SH-SY5Y (cell line): ENCODE results near the gene DNAJC21.

ENCODE experiments used
- GATA2 ChIP-seq: IDR thresholded peaks from 2 replicates; pipeline ENCODE4 v1.6.1; 2011; ENCODE audit warnings: mild to moderate bottlenecking, low read depth, low read length
- GATA3 ChIP-seq: IDR thresholded peaks from 2 replicates; pipeline ENCODE4 v1.6.1; 2011; ENCODE audit warnings: low read depth, mild to moderate bottlenecking, low read length, moderate library complexity

DNA sequence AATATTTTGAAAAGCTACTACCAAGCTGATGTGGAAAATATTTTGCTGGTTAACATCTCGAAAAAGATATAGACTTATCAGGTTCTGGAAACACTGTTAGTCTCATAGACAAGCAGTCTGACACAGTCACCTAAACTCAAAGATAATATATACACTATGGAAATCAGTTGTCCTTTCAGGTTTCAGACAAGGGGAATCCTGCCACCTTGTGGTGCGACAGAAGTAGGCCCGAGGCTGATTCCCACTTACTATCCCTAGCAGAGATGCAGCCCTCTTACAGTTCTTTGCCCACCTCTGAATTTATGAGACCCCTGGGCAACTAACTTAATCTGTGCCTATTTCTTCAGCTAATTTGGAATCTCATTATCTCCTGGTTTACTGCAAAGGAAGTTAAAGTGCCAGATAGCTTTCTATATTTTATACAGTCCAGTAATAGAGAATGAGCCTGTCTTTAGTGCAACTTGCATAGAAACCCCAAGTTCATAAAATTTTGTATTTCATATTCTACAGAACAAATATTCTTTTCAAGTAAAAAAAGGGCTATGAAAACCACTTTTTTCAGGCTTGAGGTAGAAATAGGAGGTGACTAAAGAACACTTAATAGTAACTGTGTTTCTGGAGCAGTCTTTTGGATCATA, 31.0 kb upstream of the DNAJC21 start:
- no peak for TF ChIP-seq GATA2
- TF ChIP-seq GATA3: no peak
